ENCODE data around the gene CEMIP2.
A peak's percentile ranks its signal among the peaks of the same experiment; 100 is the strongest.

The CEMIP2 gene

GRCh38 chr9:71685394-71685793 lies 82.9 kb downstream of the CEMIP2 start:
- H3K4me3 ChIP-seq (ENCODE audit: low read depth, low read length), result no peak overlapping the region
- ChIA-PET POLR2A (interaction anchor here (1.4 kb wide), 1 partner anchor 83 kb away, joined by 7 read pairs; the partner anchor contains the start of gene CEMIP2), CTCF (interaction anchor here (0.8 to 4.6 kb wide), 6 partner anchors 13 to 1345 kb away, joined by 3 to 24 read pairs (median 6); no protein-coding TSS in a partner anchor)
- DNase-seq (ENCODE audit: low read depth, low spot score), result no peak
- TF ChIP-seq, protein P1, sequence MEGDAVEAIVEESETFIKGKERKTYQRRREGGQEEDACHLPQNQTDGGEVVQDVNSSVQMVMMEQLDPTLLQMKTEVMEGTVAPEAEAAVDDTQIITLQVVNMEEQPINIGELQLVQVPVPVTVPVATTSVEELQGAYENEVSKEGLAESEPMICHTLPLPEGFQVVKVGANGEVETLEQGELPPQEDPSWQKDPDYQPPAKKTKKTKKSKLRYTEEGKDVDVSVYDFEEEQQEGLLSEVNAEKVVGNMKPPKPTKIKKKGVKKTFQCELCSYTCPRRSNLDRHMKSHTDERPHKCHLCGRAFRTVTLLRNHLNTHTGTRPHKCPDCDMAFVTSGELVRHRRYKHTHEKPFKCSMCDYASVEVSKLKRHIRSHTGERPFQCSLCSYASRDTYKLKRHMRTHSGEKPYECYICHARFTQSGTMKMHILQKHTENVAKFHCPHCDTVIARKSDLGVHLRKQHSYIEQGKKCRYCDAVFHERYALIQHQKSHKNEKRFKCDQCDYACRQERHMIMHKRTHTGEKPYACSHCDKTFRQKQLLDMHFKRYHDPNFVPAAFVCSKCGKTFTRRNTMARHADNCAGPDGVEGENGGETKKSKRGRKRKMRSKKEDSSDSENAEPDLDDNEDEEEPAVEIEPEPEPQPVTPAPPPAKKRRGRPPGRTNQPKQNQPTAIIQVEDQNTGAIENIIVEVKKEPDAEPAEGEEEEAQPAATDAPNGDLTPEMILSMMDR (IDR thresholded peaks at IDR 0.05; ENCODE audit: insufficient read depth, low read length, missing control alignments), result no peak

DNA sequence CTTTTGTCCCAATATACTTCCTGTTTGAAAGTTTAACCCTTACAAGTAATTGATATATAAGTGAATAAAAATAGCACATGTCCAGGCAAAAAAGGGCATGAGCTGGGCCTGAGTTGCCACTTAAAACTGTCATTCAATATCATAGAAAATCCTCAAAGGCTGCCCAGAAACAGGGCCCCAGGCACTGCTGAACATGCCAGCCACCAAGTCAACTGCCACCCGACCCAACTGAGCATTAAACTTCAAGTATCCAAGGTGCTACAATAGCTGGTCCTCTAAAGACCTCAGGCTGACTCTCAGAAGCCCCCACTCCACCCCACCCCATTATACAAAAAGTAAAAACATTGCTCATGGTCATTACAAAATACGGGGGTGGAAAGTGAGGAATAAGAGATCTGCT lies 83.7 kb downstream of the CEMIP2 start:
- ChIA-PET POLR2A (interaction anchor here (1.4 kb wide), 1 partner anchor 84 kb away, joined by 7 read pairs; the partner anchor contains the start of gene CEMIP2), CTCF (interaction anchor here (0.6 to 4.6 kb wide), 13 partner anchors 10 to 401 kb away, joined by 3 to 24 read pairs (median 3); no protein-coding TSS in a partner anchor)
- TF ChIP-seq, protein P1 (IDR thresholded peaks at IDR 0.05; ENCODE audit: insufficient read depth, low read length, missing control alignments), result no peak
- H3K4me3 ChIP-seq (ENCODE audit: low read depth, low read length), result no peak overlapping the region
- DNase-seq (ENCODE audit: low read depth, low spot score), result no peak

DNA sequence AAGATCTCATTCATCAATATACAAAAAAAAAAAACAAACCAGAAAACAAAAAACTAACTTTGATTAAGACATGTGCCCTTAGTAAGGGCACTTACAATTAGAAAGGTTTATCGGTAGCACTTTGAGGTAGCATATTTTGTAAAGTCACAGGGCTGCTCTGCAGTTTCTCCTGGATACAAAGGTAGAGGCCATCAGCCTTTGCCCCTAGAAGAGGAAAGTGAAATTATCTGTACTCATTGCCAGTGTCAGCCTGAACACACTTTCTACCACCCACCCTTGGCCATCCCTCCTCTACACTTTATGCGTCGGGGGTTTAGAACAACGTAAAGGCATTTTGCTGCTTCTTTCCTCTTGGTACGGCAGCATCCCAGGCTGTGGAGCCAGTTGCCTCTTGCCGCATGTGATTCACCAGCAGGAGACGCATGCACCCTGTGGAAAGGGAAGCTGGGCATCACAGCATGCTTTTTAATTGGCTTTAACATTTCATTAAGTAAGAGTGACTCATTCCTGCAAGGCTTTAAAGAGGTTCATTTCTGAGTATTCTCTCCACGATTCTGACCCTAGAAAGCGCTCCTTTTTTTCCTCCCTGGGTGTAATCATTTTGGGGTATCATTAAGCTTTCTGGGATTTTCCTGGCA lies 84.6 kb downstream of the CEMIP2 start:
- POLR2A ChIA-PET, result no interaction called here
- CTCF ChIA-PET, result interaction anchor here (0.7 to 4.6 kb wide), 12 partner anchors 11 to 1466 kb away, joined by 3 to 24 read pairs (median 4); no protein-coding TSS in a partner anchor
- TF ChIP-seq, protein P1 (IDR thresholded peaks at IDR 0.05; ENCODE audit: insufficient read depth, low read length, missing control alignments), result peak; percentile 64
- no peak overlapping the region for H3K4me3 ChIP-seq (ENCODE audit: low read depth, low read length)
- no peak for DNase-seq (ENCODE audit: low read depth, low spot score)

DNA sequence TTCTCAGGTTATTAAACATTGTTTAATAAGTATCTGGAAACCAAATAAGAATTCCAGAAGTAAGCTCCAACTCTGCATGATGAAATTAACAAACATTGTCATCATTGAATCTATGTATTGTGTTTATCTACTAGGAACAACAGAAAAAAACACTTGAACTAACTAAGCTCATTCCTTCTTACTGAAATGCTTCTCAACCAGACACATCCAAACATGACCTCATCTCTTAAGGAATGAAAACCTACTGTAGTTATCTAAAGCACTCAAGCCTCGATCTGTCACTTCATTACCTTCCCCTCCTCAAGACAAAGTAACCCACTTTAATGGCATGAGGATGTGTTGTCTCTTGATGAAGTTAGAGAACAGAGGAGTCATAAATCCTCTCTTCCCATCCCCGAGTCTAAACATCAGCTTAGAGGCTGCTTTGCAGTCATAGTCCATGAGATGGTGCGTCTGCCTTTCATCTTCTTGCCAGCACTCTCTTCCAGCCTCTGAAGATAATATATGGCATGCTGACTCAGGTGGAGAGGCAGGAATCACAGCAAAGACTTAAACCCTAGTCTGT lies 86.5 kb downstream of the CEMIP2 start:
- CTCF ChIA-PET, result interaction anchor here (1.2 to 4.6 kb wide), 4 partner anchors 66 to 396 kb away, joined by 3 to 24 read pairs (median 13); no protein-coding TSS in a partner anchor
- peak; percentile 52 for DNase-seq (ENCODE audit: low read depth, low spot score)
- H3K4me3 ChIP-seq (ENCODE audit: low read depth, low read length), result no peak overlapping the region
- POLR2A ChIA-PET, result interaction anchor here (0.8 to 1.9 kb wide), 2 partner anchors 83 to 86 kb away, joined by 3 to 5 read pairs; partner anchors contain the start of gene CEMIP2
- TF ChIP-seq, protein P1 (IDR thresholded peaks at IDR 0.05; ENCODE audit: insufficient read depth, low read length, missing control alignments), result no peak

DNA sequence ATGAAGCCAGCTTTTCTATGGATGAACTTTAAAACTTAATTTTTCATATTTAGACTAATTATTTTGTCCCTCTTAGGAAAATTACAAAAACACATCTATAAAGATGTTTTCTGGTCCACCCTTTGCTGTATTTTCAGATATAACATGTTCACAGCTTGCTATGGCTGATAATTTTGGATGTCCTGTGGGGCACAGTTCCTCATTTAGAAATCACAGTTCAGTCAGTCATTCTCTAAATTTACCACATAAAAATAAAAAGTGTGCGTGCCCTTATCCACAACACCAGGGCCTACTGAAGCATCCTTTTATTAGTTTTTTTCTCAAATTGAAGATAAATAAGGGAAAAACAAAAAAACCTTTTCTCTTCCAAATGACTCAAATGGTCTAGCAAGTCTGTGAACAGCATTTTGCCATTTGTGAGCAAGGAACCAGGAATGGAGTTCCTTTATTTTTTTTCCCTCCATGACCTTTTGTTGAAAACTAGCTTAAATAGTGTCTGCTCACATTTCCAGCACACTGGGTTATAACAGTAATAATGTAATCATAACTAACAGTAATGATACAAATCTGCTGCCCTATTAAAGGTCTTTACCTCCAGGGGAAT lies 87.1 kb downstream of the CEMIP2 start:
- no peak for DNase-seq (ENCODE audit: low read depth, low spot score)
- TF ChIP-seq, protein P1 (IDR thresholded peaks at IDR 0.05; ENCODE audit: insufficient read depth, low read length, missing control alignments), result no peak
- CTCF ChIA-PET, result interaction anchor here (1.7 to 4.6 kb wide), 5 partner anchors 76 to 396 kb away, joined by 4 to 24 read pairs (median 10); no protein-coding TSS in a partner anchor
- no peak overlapping the region for H3K4me3 ChIP-seq (ENCODE audit: low read depth, low read length)
- POLR2A ChIA-PET, result interaction anchor here (0.7 to 1.9 kb wide), 3 partner anchors 84 to 693 kb away, joined by 3 to 5 read pairs (median 3); partner anchors contain the start of gene CEMIP2

Data from AG04449 (cell line).